Trophoblast cell (in vitro differentiated cells and primary cell): ENCODE data around the gene PSMC3.

Experiments
- DNase-seq, 2 donors: peaks; one replicate each; pipeline ENCODE4 v3.0.0-alpha.2; 2016
- H2AFZ ChIP-seq: 2 replicates; pipeline ENCODE4 v1.6.1; 2013; ENCODE audit warnings: low read length, moderate library complexity, mild to moderate bottlenecking; ENCODE audit not compliant: insufficient read depth, poor library complexity
- H2AK5ac ChIP-seq: 2 replicates; pipeline ENCODE4 v1.6.1; 2013; ENCODE audit warnings: mild to moderate bottlenecking, low read length
- H2BK120ac ChIP-seq: 2 replicates; pipeline ENCODE4 v1.6.1; 2013; ENCODE audit warnings: low read length, mild to moderate bottlenecking, moderate library complexity; ENCODE audit not compliant: insufficient read depth, poor library complexity
- H2BK12ac ChIP-seq: 2 replicates; pipeline ENCODE4 v1.6.1; 2013; ENCODE audit warnings: mild to moderate bottlenecking, low read length, moderate library complexity
- H2BK5ac ChIP-seq: 2 replicates; pipeline ENCODE4 v1.6.1; 2013; ENCODE audit warnings: low read length, low read depth, moderate library complexity, mild to moderate bottlenecking; ENCODE audit not compliant: poor library complexity
- H3K14ac ChIP-seq: 2 replicates; pipeline ENCODE4 v1.6.1; 2013; ENCODE audit warnings: mild to moderate bottlenecking, low read length
- H3K18ac ChIP-seq: 2 replicates; pipeline ENCODE4 v1.6.1; 2013; ENCODE audit warnings: mild to moderate bottlenecking, low read length
- H3K23ac ChIP-seq: 2 replicates; pipeline ENCODE4 v1.6.1; 2013; ENCODE audit warnings: low read length
- H3K27ac ChIP-seq: 2 replicates; pipeline ENCODE4 v1.5.1; 2013; ENCODE audit warnings: low read depth, mild to moderate bottlenecking, inconsistent platforms, low read length, moderate library complexity
- H3K27me3 ChIP-seq: 2 replicates; pipeline ENCODE4 v1.6.1; 2013; ENCODE audit warnings: inconsistent platforms, mild to moderate bottlenecking, low read length, moderate library complexity; ENCODE audit not compliant: insufficient read depth
- H3K36me3 ChIP-seq, 2 experiments: 1 replicate in 1 of 2; 2 replicates in 1 of 2; pipeline ENCODE4 v1.6.1; 2013; ENCODE audit warnings: low read length in 2 of 2, mild to moderate bottlenecking in 2 of 2, moderate library complexity in 1 of 2; ENCODE audit not compliant: insufficient read depth in 2 of 2, control insufficient read depth in 1 of 2
- H3K4ac ChIP-seq: 2 replicates; pipeline ENCODE4 v1.6.1; 2013; ENCODE audit warnings: low read depth, mild to moderate bottlenecking, low read length, moderate library complexity
- H3K4me1 ChIP-seq, 2 experiments: 1 replicate in 1 of 2; 2 replicates in 1 of 2; pipeline ENCODE4 v1.6.1; 2013; ENCODE audit warnings: low read length in 2 of 2, mild to moderate bottlenecking in 2 of 2, moderate library complexity in 1 of 2; ENCODE audit not compliant: insufficient read depth in 2 of 2, control insufficient read depth in 1 of 2
- H3K4me2 ChIP-seq: 2 replicates; pipeline ENCODE4 v1.6.1; 2013; ENCODE audit warnings: inconsistent platforms, mild to moderate bottlenecking, low read length, moderate library complexity
- H3K4me3 ChIP-seq: 2 replicates; pipeline ENCODE4 v1.5.1; 2013; ENCODE audit warnings: mild to moderate bottlenecking, low read depth, low read length, inconsistent platforms
- H3K79me1 ChIP-seq: one replicate; pipeline ENCODE4 v1.6.1; 2013; ENCODE audit warnings: low read length
- H3K79me2 ChIP-seq: 2 replicates; pipeline ENCODE4 v1.6.1; 2013; ENCODE audit warnings: low read length, mild to moderate bottlenecking; ENCODE audit not compliant: control insufficient read depth, insufficient read depth, poor library complexity
- H3K9ac ChIP-seq: 2 replicates; pipeline ENCODE4 v1.6.1; 2013; ENCODE audit warnings: mild to moderate bottlenecking, low read length
- H3K9me3 ChIP-seq: 2 replicates; pipeline ENCODE4 v1.6.1; 2013; ENCODE audit warnings: low read depth, mild to moderate bottlenecking, control low read depth, inconsistent platforms, low read length; ENCODE audit not compliant: insufficient read depth
- H4K12ac ChIP-seq: 2 replicates; pipeline ENCODE4 v1.6.1; 2013; ENCODE audit warnings: low read depth, mild to moderate bottlenecking, low read length, moderate library complexity
- H4K8ac ChIP-seq: 2 replicates; pipeline ENCODE4 v1.6.1; 2013; ENCODE audit warnings: low read depth, mild to moderate bottlenecking, low read length, moderate library complexity
- H4K91ac ChIP-seq: one replicate; pipeline ENCODE4 v1.6.1; 2013; ENCODE audit warnings: low read depth, mild to moderate bottlenecking, low read length, moderate library complexity
- WGBS: extraction: QIAGEN DNeasy Blood & Tissue Kit; methylation state at CpG from one replicate; pipeline ENCODE4 v1.1.7; 2013; ENCODE audit warnings: missing lambda C conversion rate; ENCODE audit not compliant: insufficient read length, insufficient coverage; ENCODE audit errors: extremely low coverage; 5-methylcytosine and 5-hydroxymethylcytosine counted together

Gene PSMC3

GRCh38 chr11:47392546-47393162, 33.6 kb downstream of the PSMC3 start:
- H3K4me3 ChIP-seq, result no peak overlapping the region
- no peaks in the 10 kb centered on the region for H3K79me2 ChIP-seq
- no peak overlapping the region for H2AFZ ChIP-seq
- no peak overlapping the region for H2BK120ac ChIP-seq
- H3K4me2 ChIP-seq, result no peak overlapping the region
- no peak overlapping the region for H2BK12ac ChIP-seq
- no peak for DNase-seq
- H4K12ac ChIP-seq, result no peak overlapping the region
- no peak overlapping the region for H3K23ac ChIP-seq
- H3K9me3 ChIP-seq, result no peaks in the 10 kb centered on the region
- H3K27ac ChIP-seq, result no peak overlapping the region
- H3K9ac ChIP-seq, result no peak overlapping the region
- no peak overlapping the region for H4K91ac ChIP-seq
- no peaks in the 10 kb centered on the region for H3K27me3 ChIP-seq
- no peak overlapping the region for H3K18ac ChIP-seq
- WGBS, result no CpG with 5 or more reads among the region's 14 CpGs
- H3K36me3 ChIP-seq, result no peaks in the 10 kb centered on the region
- H2AK5ac ChIP-seq, result no peak overlapping the region
- H3K4me1 ChIP-seq, result no peaks in the 10 kb centered on the region
- H2BK5ac ChIP-seq, result no peak overlapping the region
- no peaks in the 10 kb centered on the region for H3K79me1 ChIP-seq
- no peak overlapping the region for H4K8ac ChIP-seq
- H3K4ac ChIP-seq, result no peak overlapping the region
- H3K14ac ChIP-seq, result no peak overlapping the region

DNA sequence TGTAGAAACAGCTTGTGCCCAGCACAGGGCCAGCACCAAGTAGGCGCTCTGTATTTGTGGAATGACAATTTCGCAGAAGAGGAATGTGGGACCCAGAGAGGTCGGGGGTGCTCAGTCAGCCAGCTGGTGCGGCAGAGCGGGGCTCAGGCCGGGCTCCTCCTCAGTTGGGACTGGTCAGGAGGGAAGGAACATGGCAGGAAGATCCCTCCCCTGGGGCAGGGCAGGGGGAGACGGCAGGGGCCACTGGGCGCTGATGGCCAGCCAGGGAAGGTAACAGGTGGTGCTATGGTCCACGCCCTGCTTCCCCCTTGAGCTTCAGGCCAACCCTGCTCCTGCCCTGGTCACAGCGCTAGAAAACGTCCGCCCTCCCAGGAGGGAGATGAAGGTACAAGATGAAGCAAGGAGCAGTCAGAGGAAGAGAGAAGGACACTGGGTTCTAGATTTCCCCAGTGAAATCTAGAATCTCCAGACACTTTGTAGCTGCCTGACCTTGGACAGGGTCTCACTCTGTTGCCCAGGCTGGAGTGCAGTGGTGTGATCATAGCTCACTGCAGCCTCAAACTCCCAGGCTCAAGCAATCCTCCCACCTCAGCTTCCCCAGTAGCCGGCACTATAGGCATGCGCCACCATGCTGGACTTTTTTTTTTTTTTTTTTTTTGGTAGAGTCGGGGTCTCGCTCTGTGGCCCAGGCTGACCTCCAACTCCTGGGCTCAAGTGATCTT, 34.4 kb downstream of the PSMC3 start:
- Histone ChIP-seq H3K9me3 (no peaks in the 10 kb centered on the region), H2BK120ac (no peak overlapping the region), H3K79me1 (no peaks in the 10 kb centered on the region), H3K79me2 (no peaks in the 10 kb centered on the region), H2BK12ac (no peak overlapping the region), H2BK5ac (no peak overlapping the region), H3K18ac (no peak overlapping the region), H2AK5ac (no peak overlapping the region), H2AFZ (no peak overlapping the region), H3K27ac (no peak overlapping the region), H3K27me3 (no peaks in the 10 kb centered on the region), H3K23ac (no peak overlapping the region), H3K14ac (no peak overlapping the region), H3K4me1 (no peaks in the 10 kb centered on the region), H4K12ac (no peak overlapping the region), H3K9ac (no peak overlapping the region), H3K4me2 (no peak overlapping the region), H3K36me3 (no peaks in the 10 kb centered on the region), H4K91ac (no peak overlapping the region), H4K8ac (no peak overlapping the region), H3K4me3 (peak overlapping the region; percentile 52), H3K4ac (no peak overlapping the region)
- WGBS, result no CpG with 5 or more reads among the region's 16 CpGs
- DNase-seq, result no peak

GRCh38 chr11:47391077-47391583, 35.1 kb downstream of the PSMC3 start:
- no peak overlapping the region for H3K14ac ChIP-seq
- no peak overlapping the region for H3K23ac ChIP-seq
- no peak overlapping the region for H4K8ac ChIP-seq
- no peak overlapping the region for H3K9ac ChIP-seq
- no peak overlapping the region for H3K4me2 ChIP-seq
- H2BK120ac ChIP-seq, result no peak overlapping the region
- no peak overlapping the region for H3K4ac ChIP-seq
- DNase-seq, result peak in 1 of 2 donors; percentile 44
- H3K9me3 ChIP-seq, result no peaks in the 10 kb centered on the region
- H3K27me3 ChIP-seq, result no peaks in the 10 kb centered on the region
- H2AFZ ChIP-seq, result no peak overlapping the region
- no peaks in the 10 kb centered on the region for H3K4me1 ChIP-seq
- no peak overlapping the region for H2AK5ac ChIP-seq
- H3K79me2 ChIP-seq, result no peaks in the 10 kb centered on the region
- no peaks in the 10 kb centered on the region for H3K79me1 ChIP-seq
- WGBS, result no CpG with 5 or more reads among the region's 11 CpGs
- H3K4me3 ChIP-seq, result no peak overlapping the region
- no peak overlapping the region for H3K27ac ChIP-seq
- H4K91ac ChIP-seq, result no peak overlapping the region
- no peaks in the 10 kb centered on the region for H3K36me3 ChIP-seq
- H2BK5ac ChIP-seq, result no peak overlapping the region
- no peak overlapping the region for H4K12ac ChIP-seq
- no peak overlapping the region for H2BK12ac ChIP-seq
- no peak overlapping the region for H3K18ac ChIP-seq

DNA sequence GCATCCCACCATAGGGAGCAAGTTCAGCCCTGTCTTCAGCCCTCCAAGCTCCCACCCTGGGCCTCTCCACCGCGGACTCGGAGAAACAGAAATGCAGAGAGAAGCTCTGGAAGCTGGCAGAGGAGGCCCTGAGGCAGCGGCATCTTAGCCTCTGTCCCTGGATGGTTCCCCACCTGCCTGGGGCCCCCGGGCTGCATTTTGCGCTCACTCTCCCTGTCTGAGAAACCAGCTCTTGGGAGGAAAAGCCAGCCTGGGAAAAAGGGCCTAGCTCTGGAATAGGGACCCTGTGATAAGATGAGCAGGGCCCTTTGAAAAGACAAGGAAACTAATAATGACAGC, 35.8 kb downstream of the PSMC3 start:
- Histone ChIP-seq H3K4me2 (no peak overlapping the region), H3K4ac (no peak overlapping the region), H3K4me1 (no peaks in the 10 kb centered on the region), H2BK12ac (no peak overlapping the region), H3K79me1 (no peaks in the 10 kb centered on the region), H3K9ac (no peak overlapping the region), H4K8ac (no peak overlapping the region), H4K91ac (no peak overlapping the region), H3K27me3 (no peaks in the 10 kb centered on the region), H2AK5ac (no peak overlapping the region), H3K18ac (no peak overlapping the region), H2AFZ (no peak overlapping the region), H3K14ac (no peak overlapping the region), H3K9me3 (no peaks in the 10 kb centered on the region), H2BK120ac (no peak overlapping the region), H2BK5ac (no peak overlapping the region), H3K79me2 (no peaks in the 10 kb centered on the region), H3K27ac (no peak overlapping the region), H3K23ac (no peak overlapping the region), H4K12ac (no peak overlapping the region), H3K4me3 (no peak overlapping the region), H3K36me3 (no peaks in the 10 kb centered on the region)
- no peak for DNase-seq
- no CpG with 5 or more reads among the region's 6 CpGs for WGBS
